Effector memory CD8-positive, alpha-beta T cell (primary cell): Measurements from ENCODE around the gene OPN5.
"Not testable (repeated sequence)": the region's sequence is repeated elsewhere in the genome, so short reads cannot be mapped to it uniquely, and the experiment has no call there.

ENCODE experiments used
- ATAC-seq: fragments of 150-1000 bp; cut with Tn5 transposase; replicated peaks from 2 replicates; pipeline ENCODE4 v1.10.0; 2021; ENCODE audit warnings: mild to moderate bottlenecking, moderate library complexity
- DNase-seq, 3 experiments: peaks; one replicate each; pipeline ENCODE4 v3.0.0; 2021
- H3K27ac Mint-ChIP-seq, 2 donors: one replicate each; pipeline ENCODE4 v1.8.0; 2022; ENCODE audit warnings: mild to moderate bottlenecking in 2 of 2, mixed read lengths in 2 of 2, moderate library complexity in 2 of 2
- H3K27me3 Mint-ChIP-seq, 2 donors: one replicate each; pipeline ENCODE4 v1.8.0; 2022; ENCODE audit warnings: mixed read lengths in 2 of 2
- H3K36me3 Mint-ChIP-seq: one replicate; pipeline ENCODE4 v1.8.0; 2022; ENCODE audit warnings: mild to moderate bottlenecking, moderate library complexity, mixed read lengths; ENCODE audit not compliant: insufficient read depth
- H3K4me1 Mint-ChIP-seq, 2 donors: one replicate each; pipeline ENCODE4 v1.8.0; 2022; ENCODE audit warnings: low read depth in 2 of 2, mixed read lengths in 2 of 2
- H3K4me3 Mint-ChIP-seq, 2 donors: one replicate each; pipeline ENCODE4 v1.8.0; 2022; ENCODE audit warnings: mild to moderate bottlenecking in 2 of 2, mixed read lengths in 2 of 2, moderate library complexity in 2 of 2
- H3K9me3 Mint-ChIP-seq, 2 donors: one replicate each; pipeline ENCODE4 v1.8.0; 2022; ENCODE audit warnings: mixed read lengths in 2 of 2
- total RNA-seq, 9 experiments: gene quantifications; one replicate each; lab custom pipeline; 2026; lab: John Stamatoyannopoulos, UW

Gene OPN5
- 0 reads per million in 9 experiments for total RNA-seq

GRCh38 chr6:47781732-47782131 lies at the start of gene OPN5:
TSS of gene OPN5 (plus strand) at chr6:47782032. CDS start at chr6:47782067, 35 bp downstream.
- Mint-ChIP-seq H3K9me3 (no peaks in the 10 kb centered on the region), H3K4me3 (no peak within 1 kb of the TSS), H3K4me1 (peaks cover 2 to 3% of the 10 kb centered on the region in 2 donors), H3K36me3 (no peaks in the 10 kb centered on the region), H3K27me3 (peaks cover 10 to 17% of the 10 kb centered on the region in 2 donors), H3K27ac (no peak within 1 kb of the TSS)
- no peak for ATAC-seq
- no peak for DNase-seq

- Mint-ChIP-seq H3K4me3 (no peak overlapping the region), H3K36me3 (no peaks in the 10 kb centered on the region), H3K4me1 (no peaks in the 10 kb centered on the region), H3K27ac (peak overlapping the region in 1 of 2 donors; percentile 38), H3K27me3 (peaks cover 0 to 6% of the 10 kb centered on the region in 2 donors), H3K9me3 (no peaks in the 10 kb centered on the region)
- ATAC-seq: no peak
- no peak for DNase-seq
Measured at GRCh38 chr6:47733879-47734558, 47.8 kb upstream of the OPN5 start.

- no peaks in the 10 kb centered on the region for H3K9me3 Mint-ChIP-seq
- H3K4me3 Mint-ChIP-seq: no peak overlapping the region
- H3K4me1 Mint-ChIP-seq: no peaks in the 10 kb centered on the region
- no peak overlapping the region for H3K27ac Mint-ChIP-seq
- ATAC-seq (no peak), DNase-seq (no peak)
- H3K27me3 Mint-ChIP-seq: peaks cover 0 to 6% of the 10 kb centered on the region in 2 donors
- no peaks in the 10 kb centered on the region for H3K36me3 Mint-ChIP-seq
Measured at GRCh38 chr6:47734831-47735481, 46.9 kb upstream of the OPN5 start.

GRCh38 chr6:47736083-47736700 lies 45.6 kb upstream of the OPN5 start:
- no peak for ATAC-seq
- Mint-ChIP-seq H3K27ac (no peak overlapping the region), H3K4me1 (no peaks in the 10 kb centered on the region), H3K9me3 (no peaks in the 10 kb centered on the region), H3K27me3 (peaks cover 0 to 6% of the 10 kb centered on the region in 2 donors), H3K36me3 (no peaks in the 10 kb centered on the region), H3K4me3 (no peak overlapping the region)
- DNase-seq: no peak

GRCh38 chr6:47737406-47737805 lies 44.4 kb upstream of the OPN5 start:
- Mint-ChIP-seq H3K27me3 (peaks cover 0 to 6% of the 10 kb centered on the region in 2 donors), H3K4me3 (no peak overlapping the region), H3K4me1 (no peaks in the 10 kb centered on the region), H3K27ac (no peak overlapping the region), H3K9me3 (no peaks in the 10 kb centered on the region), H3K36me3 (no peaks in the 10 kb centered on the region)
- no peak for ATAC-seq
- DNase-seq: no peak

GRCh38 chr6:47740714-47741113 lies 41.1 kb upstream of the OPN5 start:
- Mint-ChIP-seq H3K27ac (no peak overlapping the region), H3K4me3 (no peak overlapping the region), H3K36me3 (no peaks in the 10 kb centered on the region), H3K9me3 (no peaks in the 10 kb centered on the region), H3K27me3 (peaks cover 0 to 6% of the 10 kb centered on the region in 2 donors), H3K4me1 (no peaks in the 10 kb centered on the region)
- DNase-seq: no peak
- ATAC-seq: no peak

- no peaks in the 10 kb centered on the region for H3K4me1 Mint-ChIP-seq
- H3K36me3 Mint-ChIP-seq: no peaks in the 10 kb centered on the region
- ATAC-seq (no peak), DNase-seq (no peak)
- no peaks in the 10 kb centered on the region for H3K27me3 Mint-ChIP-seq
- H3K9me3 Mint-ChIP-seq: no peaks in the 10 kb centered on the region
- H3K4me3 Mint-ChIP-seq: no peak overlapping the region
- H3K27ac Mint-ChIP-seq: no peak overlapping the region
Measured at GRCh38 chr6:47741807-47742206, 40.0 kb upstream of the OPN5 start.

GRCh38 chr6:47743744-47744143 lies 38.1 kb upstream of the OPN5 start:
- Mint-ChIP-seq H3K27me3 (no peaks in the 10 kb centered on the region), H3K4me1 (no peaks in the 10 kb centered on the region), H3K4me3 (no peak overlapping the region), H3K9me3 (no peaks in the 10 kb centered on the region), H3K27ac (no peak overlapping the region), H3K36me3 (no peaks in the 10 kb centered on the region)
- DNase-seq (no peak), ATAC-seq (no peak)

- H3K4me1 Mint-ChIP-seq, H3K9me3 Mint-ChIP-seq, H3K27me3 Mint-ChIP-seq, DNase-seq, H3K4me3 Mint-ChIP-seq, H3K36me3 Mint-ChIP-seq, ATAC-seq, H3K27ac Mint-ChIP-seq: not testable (repeated sequence)
Measured at GRCh38 chr6:47745269-47745668, 36.6 kb upstream of the OPN5 start.

- ATAC-seq: no peak
- no peak for DNase-seq
- no peaks in the 10 kb centered on the region for H3K36me3 Mint-ChIP-seq
- peaks cover 0 to 19% of the 10 kb centered on the region in 2 donors for H3K27me3 Mint-ChIP-seq
- H3K4me1 Mint-ChIP-seq: no peaks in the 10 kb centered on the region
- H3K4me3 Mint-ChIP-seq: no peak overlapping the region
- H3K27ac Mint-ChIP-seq: no peak overlapping the region
- no peaks in the 10 kb centered on the region for H3K9me3 Mint-ChIP-seq
Measured at GRCh38 chr6:47749757-47750156, 32.1 kb upstream of the OPN5 start.

- no peaks in the 10 kb centered on the region for H3K36me3 Mint-ChIP-seq
- H3K4me1 Mint-ChIP-seq: no peaks in the 10 kb centered on the region
- ATAC-seq (no peak), DNase-seq (no peak)
- peaks cover 0 to 34% of the 10 kb centered on the region in 2 donors for H3K27me3 Mint-ChIP-seq
- peaks cover 0 to 3% of the 10 kb centered on the region in 2 donors for H3K9me3 Mint-ChIP-seq
- no peak overlapping the region for H3K27ac Mint-ChIP-seq
- no peak overlapping the region for H3K4me3 Mint-ChIP-seq
Measured at GRCh38 chr6:47752801-47753200, 29.0 kb upstream of the OPN5 start.

GRCh38 chr6:47759364-47759763 lies 22.5 kb upstream of the OPN5 start:
- Mint-ChIP-seq H3K27me3 (peaks cover 0 to 31% of the 10 kb centered on the region in 2 donors), H3K4me3 (no peak overlapping the region), H3K4me1 (no peaks in the 10 kb centered on the region), H3K9me3 (peaks cover 0 to 3% of the 10 kb centered on the region in 2 donors), H3K36me3 (no peaks in the 10 kb centered on the region), H3K27ac (no peak overlapping the region)
- DNase-seq (no peak), ATAC-seq (no peak)

GRCh38 chr6:47762502-47762901 lies 19.3 kb upstream of the OPN5 start:
- Mint-ChIP-seq H3K4me3 (no peak overlapping the region), H3K4me1 (no peaks in the 10 kb centered on the region), H3K27ac (no peak overlapping the region), H3K27me3 (peaks cover 0 to 17% of the 10 kb centered on the region in 2 donors), H3K36me3 (no peaks in the 10 kb centered on the region), H3K9me3 (no peaks in the 10 kb centered on the region)
- ATAC-seq: no peak
- DNase-seq: no peak

- Mint-ChIP-seq H3K36me3 (no peaks in the 10 kb centered on the region), H3K27me3 (peaks cover 0 to 17% of the 10 kb centered on the region in 2 donors), H3K27ac (no peak overlapping the region), H3K4me1 (no peaks in the 10 kb centered on the region), H3K9me3 (no peaks in the 10 kb centered on the region), H3K4me3 (no peak overlapping the region)
- DNase-seq (no peak), ATAC-seq (no peak)
Measured at GRCh38 chr6:47766445-47766844, 15.4 kb upstream of the OPN5 start.
